NB4 (cell line): Measurements from ENCODE around the gene OR10H2.
"Not testable (repeated sequence)": the region's sequence is repeated elsewhere in the genome, so short reads cannot be mapped to it uniquely, and the experiment has no call there.

Experiments used
- DNase-seq: peaks from one replicate; pipeline ENCODE4 v3.0.0; 2010; ENCODE audit warnings: low read depth
- H3K4me3 ChIP-seq: one replicate; pipeline ENCODE4 v1.5.1; 2011; ENCODE audit warnings: mild to moderate bottlenecking, low read depth, low read length, moderate library complexity
- CTCF ChIP-seq: IDR thresholded peaks from one replicate; pipeline ENCODE4 v1.5.1; 2012; ENCODE audit warnings: low read depth, low read length
- MAX ChIP-seq: IDR thresholded peaks from 2 replicates; pipeline ENCODE4 v1.6.1; 2011; ENCODE audit warnings: low read depth, low read length
- MYC ChIP-seq: IDR thresholded peaks from 2 replicates; pipeline ENCODE4 v1.6.1; 2011; ENCODE audit warnings: low read depth, low read length
- POLR2A ChIP-seq: IDR thresholded peaks from 2 replicates; pipeline ENCODE4 v1.6.1; 2011; ENCODE audit warnings: mild to moderate bottlenecking; ENCODE audit not compliant: insufficient read length; ENCODE audit errors: extremely low read depth

Gene OR10H2

GRCh38 chr19:15727724-15728123, at the start of gene OR10H2:
Gene OR10H2 (plus strand): TSS chr19:15728024. CDS start chr19:15728044, 20 bp downstream.
- TF ChIP-seq MAX = no peak
- no peak for TF ChIP-seq MYC
- TF ChIP-seq POLR2A = no peak
- TF ChIP-seq CTCF = no peak
- H3K4me3 ChIP-seq = no peak within 1 kb of the TSS
- DNase-seq = no peak

GRCh38 chr19:15679089-15679488, 48.7 kb upstream of the OR10H2 start:
- no peak for DNase-seq
- TF ChIP-seq MAX (no peak), CTCF (no peak), POLR2A (no peak)
- no peak overlapping the region for H3K4me3 ChIP-seq

GRCh38 chr19:15679865-15680264, 48.0 kb upstream of the OR10H2 start:
- not testable (repeated sequence) for DNase-seq, H3K4me3 ChIP-seq

GRCh38 chr19:15680478-15681322, 47.1 kb upstream of the OR10H2 start:
- TF ChIP-seq MAX (no peak), CTCF (no peak), MYC (no peak), POLR2A (no peak)
- H3K4me3 ChIP-seq = no peak overlapping the region
- no peak for DNase-seq

- H3K4me3 ChIP-seq = no peak overlapping the region
- no peak for DNase-seq
- TF ChIP-seq CTCF (no peak), MAX (no peak), MYC (no peak), POLR2A (no peak)
These were observed 44.4 kb upstream of the OR10H2 start for GRCh38 chr19:15683411-15683810.

- TF ChIP-seq MYC = no peak
- H3K4me3 ChIP-seq = no peak overlapping the region
- DNase-seq = peak; percentile 26
These were observed 43.0 kb upstream of the OR10H2 start for GRCh38 chr19:15684828-15685227.

GRCh38 chr19:15696654-15697194, 31.1 kb upstream of the OR10H2 start:
- H3K4me3 ChIP-seq = no peak overlapping the region
- TF ChIP-seq POLR2A (no peak), CTCF (no peak), MYC (no peak), MAX (no peak)
- DNase-seq = no peak
